NCI-H1092 (cell line): ENCODE results near the gene IGFALS.
A peak's percentile ranks its signal among the peaks of the same experiment; 100 is the strongest.
"Not testable (repeated sequence)": the region's sequence is repeated elsewhere in the genome, so short reads cannot be mapped to it uniquely, and the experiment has no call there.

ENCODE experiments used
- DNase-seq: peaks from one replicate; lab custom pipeline; 2025; lab: John Stamatoyannopoulos, UW

The IGFALS gene

GRCh38 chr16:1818204-1818872 lies 24.8 kb upstream of the IGFALS start:
- no peak for DNase-seq

- DNase-seq = no peak
These were observed 24.2 kb upstream of the IGFALS start for GRCh38 chr16:1817716-1818115.

- DNase-seq = no peak
These were observed 23.7 kb upstream of the IGFALS start for GRCh38 chr16:1817276-1817589.

GRCh38 chr16:1816396-1817275 lies 23.1 kb upstream of the IGFALS start:
- DNase-seq = no peak

- no peak for DNase-seq
These were observed 22.0 kb upstream of the IGFALS start for GRCh38 chr16:1815461-1815860.

GRCh38 chr16:1812732-1813163 lies 19.2 kb upstream of the IGFALS start:
- DNase-seq = peak; percentile 64

GRCh38 chr16:1810536-1810935 lies 17.0 kb upstream of the IGFALS start:
- no peak for DNase-seq

GRCh38 chr16:1810106-1810505 lies 16.6 kb upstream of the IGFALS start:
- DNase-seq = no peak

- no peak for DNase-seq
These were observed 15.8 kb upstream of the IGFALS start for GRCh38 chr16:1809281-1809801.

GRCh38 chr16:1808691-1809090 lies 15.2 kb upstream of the IGFALS start:
- no peak for DNase-seq

GRCh38 chr16:1807626-1808025 lies 14.1 kb upstream of the IGFALS start:
- no peak for DNase-seq

GRCh38 chr16:1800701-1801100 lies 7.2 kb upstream of the IGFALS start:
- DNase-seq = no peak

- not testable (repeated sequence) for DNase-seq
These were observed 5.8 kb upstream of the IGFALS start for GRCh38 chr16:1799263-1799662.

GRCh38 chr16:1794908-1795666 lies 1.6 kb upstream of the IGFALS start:
- no peak for DNase-seq

GRCh38 chr16:1794221-1794871 lies 841 bp upstream of the IGFALS start:
- DNase-seq = no peak

- DNase-seq = no peak
These were observed 498 bp downstream of the IGFALS start for GRCh38 chr16:1792836-1793577.

- no peak for DNase-seq
These were observed 1.3 kb downstream of the IGFALS start for GRCh38 chr16:1791943-1792812.

- DNase-seq = no peak
These were observed 2.1 kb downstream of the IGFALS start for GRCh38 chr16:1791256-1791942.

GRCh38 chr16:1790611-1791255 lies 2.8 kb downstream of the IGFALS start:
- DNase-seq = no peak
